Liver (tissue), 3 donors: ENCODE data around the gene RER1.

Experiments
- FOXA1 ChIP-seq: IDR thresholded peaks from 2 replicates; pipeline ENCODE4 v1.6.1; 2016; ENCODE audit warnings: antibody characterized with exemption
- GABPA ChIP-seq, 2 donors: IDR thresholded peaks in 1 of 2; conservative IDR thresholded peaks in 1 of 2; 2 replicates each; pipeline ENCODE4 v1.6.1; 2016; ENCODE audit warnings: antibody characterized with exemption in 2 of 2, mild to moderate bottlenecking in 1 of 2, moderate library complexity in 1 of 2
- HNF4A ChIP-seq, 2 donors: conservative IDR thresholded peaks; 2 replicates each; pipeline ENCODE4 v1.6.1; 2016; ENCODE audit warnings: antibody characterized with exemption in 2 of 2, mild to moderate bottlenecking in 2 of 2
- JUND ChIP-seq, 2 donors: IDR thresholded peaks; 2 replicates each; pipeline ENCODE4 v1.6.1; 2016; ENCODE audit warnings: antibody characterized with exemption in 2 of 2
- RAD21 ChIP-seq, 2 donors: IDR thresholded peaks; 2 replicates each; pipeline ENCODE4 v1.6.1; 2016; ENCODE audit warnings: antibody characterized with exemption in 2 of 2, mild to moderate bottlenecking in 2 of 2
- RXRA ChIP-seq, 2 donors: IDR thresholded peaks; 2 replicates each; pipeline ENCODE4 v1.6.1; 2017 to 2018; ENCODE audit warnings: antibody characterized with exemption in 2 of 2, mild to moderate bottlenecking in 1 of 2
- SP1 ChIP-seq: IDR thresholded peaks from 2 replicates; pipeline ENCODE4 v1.6.1; 2018; ENCODE audit warnings: antibody characterized with exemption, mild to moderate bottlenecking
- TAF1 ChIP-seq: conservative IDR thresholded peaks from 2 replicates; pipeline ENCODE4 v1.6.1; 2016; ENCODE audit warnings: antibody characterized with exemption, mild to moderate bottlenecking
- TF ChIP-seq, protein P1 (sequence below): fragments of 150-350 bp; IDR thresholded peaks from 2 replicates; pipeline ENCODE4 v1.5.1; 2017; ENCODE audit warnings: improper control_type of control experiment, low read depth, low read length; ENCODE audit not compliant: missing input control
- TF ChIP-seq, protein P2 (sequence below): IDR thresholded peaks from 2 replicates; pipeline ENCODE4 v1.6.1; 2016; ENCODE audit warnings: antibody characterized with exemption
- TF ChIP-seq, protein P3 (sequence below): IDR thresholded peaks from 2 replicates; pipeline ENCODE4 v1.6.1; 2016; ENCODE audit warnings: antibody characterized with exemption
- TF ChIP-seq, protein P4 (sequence below): IDR thresholded peaks from 2 replicates; pipeline ENCODE4 v1.6.1; 2016; ENCODE audit warnings: antibody characterized with exemption, mild to moderate bottlenecking
- donor health status: healthy.
- donor health status: healthy.

DNA sequence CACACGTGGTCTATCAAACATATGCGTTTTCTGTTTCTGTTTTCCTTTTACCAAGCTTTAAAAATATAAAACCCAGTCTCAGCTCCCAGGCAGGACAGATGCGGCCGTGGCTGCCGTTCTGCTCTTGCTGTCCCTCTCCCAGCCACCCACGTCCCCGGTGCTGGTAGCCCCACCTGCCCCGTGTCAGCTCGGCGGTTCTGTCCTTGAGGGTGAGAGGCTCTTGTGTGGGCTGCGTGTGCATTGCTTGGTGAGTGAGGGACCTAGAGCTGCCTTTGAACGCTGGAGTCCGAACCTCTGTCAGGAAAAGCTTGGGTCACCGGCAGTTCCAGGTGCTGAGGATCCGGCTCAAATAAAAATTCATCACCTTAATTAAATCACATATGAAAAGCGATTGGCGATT lies 4.4 kb downstream of the RER1 start:
- TF ChIP-seq, protein P1, sequence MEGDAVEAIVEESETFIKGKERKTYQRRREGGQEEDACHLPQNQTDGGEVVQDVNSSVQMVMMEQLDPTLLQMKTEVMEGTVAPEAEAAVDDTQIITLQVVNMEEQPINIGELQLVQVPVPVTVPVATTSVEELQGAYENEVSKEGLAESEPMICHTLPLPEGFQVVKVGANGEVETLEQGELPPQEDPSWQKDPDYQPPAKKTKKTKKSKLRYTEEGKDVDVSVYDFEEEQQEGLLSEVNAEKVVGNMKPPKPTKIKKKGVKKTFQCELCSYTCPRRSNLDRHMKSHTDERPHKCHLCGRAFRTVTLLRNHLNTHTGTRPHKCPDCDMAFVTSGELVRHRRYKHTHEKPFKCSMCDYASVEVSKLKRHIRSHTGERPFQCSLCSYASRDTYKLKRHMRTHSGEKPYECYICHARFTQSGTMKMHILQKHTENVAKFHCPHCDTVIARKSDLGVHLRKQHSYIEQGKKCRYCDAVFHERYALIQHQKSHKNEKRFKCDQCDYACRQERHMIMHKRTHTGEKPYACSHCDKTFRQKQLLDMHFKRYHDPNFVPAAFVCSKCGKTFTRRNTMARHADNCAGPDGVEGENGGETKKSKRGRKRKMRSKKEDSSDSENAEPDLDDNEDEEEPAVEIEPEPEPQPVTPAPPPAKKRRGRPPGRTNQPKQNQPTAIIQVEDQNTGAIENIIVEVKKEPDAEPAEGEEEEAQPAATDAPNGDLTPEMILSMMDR: no peak
- TF ChIP-seq, protein P2, sequence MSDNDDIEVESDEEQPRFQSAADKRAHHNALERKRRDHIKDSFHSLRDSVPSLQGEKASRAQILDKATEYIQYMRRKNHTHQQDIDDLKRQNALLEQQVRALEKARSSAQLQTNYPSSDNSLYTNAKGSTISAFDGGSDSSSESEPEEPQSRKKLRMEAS: no peak
- TF ChIP-seq GABPA (IDR thresholded peaks at IDR 0.05 in 1 of 2, conservative IDR thresholded peaks at IDR 0.05 in 1 of 2) (no peak), SP1 (no peak), JUND (IDR thresholded peaks at IDR 0.05) (no peak), RXRA (IDR thresholded peaks at IDR 0.05) (no peak), RAD21 (IDR thresholded peaks at IDR 0.05) (no peak), TAF1 (no peak), FOXA1 (no peak), HNF4A (conservative IDR thresholded peaks at IDR 0.05) (no peak)
- TF ChIP-seq, protein P3, sequence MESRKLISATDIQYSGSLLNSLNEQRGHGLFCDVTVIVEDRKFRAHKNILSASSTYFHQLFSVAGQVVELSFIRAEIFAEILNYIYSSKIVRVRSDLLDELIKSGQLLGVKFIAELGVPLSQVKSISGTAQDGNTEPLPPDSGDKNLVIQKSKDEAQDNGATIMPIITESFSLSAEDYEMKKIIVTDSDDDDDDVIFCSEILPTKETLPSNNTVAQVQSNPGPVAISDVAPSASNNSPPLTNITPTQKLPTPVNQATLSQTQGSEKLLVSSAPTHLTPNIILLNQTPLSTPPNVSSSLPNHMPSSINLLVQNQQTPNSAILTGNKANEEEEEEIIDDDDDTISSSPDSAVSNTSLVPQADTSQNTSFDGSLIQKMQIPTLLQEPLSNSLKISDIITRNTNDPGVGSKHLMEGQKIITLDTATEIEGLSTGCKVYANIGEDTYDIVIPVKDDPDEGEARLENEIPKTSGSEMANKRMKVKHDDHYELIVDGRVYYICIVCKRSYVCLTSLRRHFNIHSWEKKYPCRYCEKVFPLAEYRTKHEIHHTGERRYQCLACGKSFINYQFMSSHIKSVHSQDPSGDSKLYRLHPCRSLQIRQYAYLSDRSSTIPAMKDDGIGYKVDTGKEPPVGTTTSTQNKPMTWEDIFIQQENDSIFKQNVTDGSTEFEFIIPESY: no peak
- TF ChIP-seq, protein P4, sequence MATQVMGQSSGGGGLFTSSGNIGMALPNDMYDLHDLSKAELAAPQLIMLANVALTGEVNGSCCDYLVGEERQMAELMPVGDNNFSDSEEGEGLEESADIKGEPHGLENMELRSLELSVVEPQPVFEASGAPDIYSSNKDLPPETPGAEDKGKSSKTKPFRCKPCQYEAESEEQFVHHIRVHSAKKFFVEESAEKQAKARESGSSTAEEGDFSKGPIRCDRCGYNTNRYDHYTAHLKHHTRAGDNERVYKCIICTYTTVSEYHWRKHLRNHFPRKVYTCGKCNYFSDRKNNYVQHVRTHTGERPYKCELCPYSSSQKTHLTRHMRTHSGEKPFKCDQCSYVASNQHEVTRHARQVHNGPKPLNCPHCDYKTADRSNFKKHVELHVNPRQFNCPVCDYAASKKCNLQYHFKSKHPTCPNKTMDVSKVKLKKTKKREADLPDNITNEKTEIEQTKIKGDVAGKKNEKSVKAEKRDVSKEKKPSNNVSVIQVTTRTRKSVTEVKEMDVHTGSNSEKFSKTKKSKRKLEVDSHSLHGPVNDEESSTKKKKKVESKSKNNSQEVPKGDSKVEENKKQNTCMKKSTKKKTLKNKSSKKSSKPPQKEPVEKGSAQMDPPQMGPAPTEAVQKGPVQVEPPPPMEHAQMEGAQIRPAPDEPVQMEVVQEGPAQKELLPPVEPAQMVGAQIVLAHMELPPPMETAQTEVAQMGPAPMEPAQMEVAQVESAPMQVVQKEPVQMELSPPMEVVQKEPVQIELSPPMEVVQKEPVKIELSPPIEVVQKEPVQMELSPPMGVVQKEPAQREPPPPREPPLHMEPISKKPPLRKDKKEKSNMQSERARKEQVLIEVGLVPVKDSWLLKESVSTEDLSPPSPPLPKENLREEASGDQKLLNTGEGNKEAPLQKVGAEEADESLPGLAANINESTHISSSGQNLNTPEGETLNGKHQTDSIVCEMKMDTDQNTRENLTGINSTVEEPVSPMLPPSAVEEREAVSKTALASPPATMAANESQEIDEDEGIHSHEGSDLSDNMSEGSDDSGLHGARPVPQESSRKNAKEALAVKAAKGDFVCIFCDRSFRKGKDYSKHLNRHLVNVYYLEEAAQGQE: no peak
